SJSA1 (cell line): ENCODE data around the gene C1S. TPM values are rescaled to one million over a fixed set of nuclear protein-coding genes. Genes with fewer than 3 reads are reported as not detected.

Experiments used
- DNase-seq, 2 experiments: peaks; one replicate each; pipeline ENCODE4 v3.0.0-alpha.2; 2015 to 2020; ENCODE audit warnings: low spot score in 2 of 2, low read depth in 1 of 2
- H3K27ac ChIP-seq: fragments of 250-450 bp; sonication (Bioruptor Pico); 2 replicates; pipeline ENCODE4 v1.5.1; 2020; ENCODE audit warnings: mild to moderate bottlenecking, moderate library complexity
- H3K27me3 ChIP-seq: fragments of 250-450 bp; sonication (Bioruptor Pico); replicated peaks from 2 replicates; pipeline ENCODE4 v1.5.1; 2020; ENCODE audit warnings: mild to moderate bottlenecking, moderate library complexity
- H3K36me3 ChIP-seq: fragments of 250-450 bp; sonication (Bioruptor Pico); 2 replicates; pipeline ENCODE4 v1.5.1; 2020; ENCODE audit warnings: mild to moderate bottlenecking
- H3K4me1 ChIP-seq: fragments of 250-450 bp; sonication (Bioruptor Pico); replicated peaks from 2 replicates; pipeline ENCODE4 v1.6.1; 2021; ENCODE audit warnings: mild to moderate bottlenecking
- H3K4me3 ChIP-seq: fragments of 250-450 bp; sonication (Bioruptor Pico); 2 replicates; pipeline ENCODE4 v1.5.1; 2020; ENCODE audit warnings: mild to moderate bottlenecking
- H3K9me3 ChIP-seq: fragments of 250-450 bp; sonication (Bioruptor Pico); replicated peaks from 2 replicates; pipeline ENCODE4 v1.5.1; 2020; ENCODE audit warnings: mild to moderate bottlenecking
- total RNA-seq: library from RNA; depleted of rRNA; stranded (reverse); fragments of >200 nt; shearing (Covaris generic); gene quantifications from 2 replicates; pipeline ENCODE4 v1.2.3, GENCODE V29; 2014

Gene C1S
- total RNA-seq, 1 experiment from 2014 or later = 35.0 TPM

DNA sequence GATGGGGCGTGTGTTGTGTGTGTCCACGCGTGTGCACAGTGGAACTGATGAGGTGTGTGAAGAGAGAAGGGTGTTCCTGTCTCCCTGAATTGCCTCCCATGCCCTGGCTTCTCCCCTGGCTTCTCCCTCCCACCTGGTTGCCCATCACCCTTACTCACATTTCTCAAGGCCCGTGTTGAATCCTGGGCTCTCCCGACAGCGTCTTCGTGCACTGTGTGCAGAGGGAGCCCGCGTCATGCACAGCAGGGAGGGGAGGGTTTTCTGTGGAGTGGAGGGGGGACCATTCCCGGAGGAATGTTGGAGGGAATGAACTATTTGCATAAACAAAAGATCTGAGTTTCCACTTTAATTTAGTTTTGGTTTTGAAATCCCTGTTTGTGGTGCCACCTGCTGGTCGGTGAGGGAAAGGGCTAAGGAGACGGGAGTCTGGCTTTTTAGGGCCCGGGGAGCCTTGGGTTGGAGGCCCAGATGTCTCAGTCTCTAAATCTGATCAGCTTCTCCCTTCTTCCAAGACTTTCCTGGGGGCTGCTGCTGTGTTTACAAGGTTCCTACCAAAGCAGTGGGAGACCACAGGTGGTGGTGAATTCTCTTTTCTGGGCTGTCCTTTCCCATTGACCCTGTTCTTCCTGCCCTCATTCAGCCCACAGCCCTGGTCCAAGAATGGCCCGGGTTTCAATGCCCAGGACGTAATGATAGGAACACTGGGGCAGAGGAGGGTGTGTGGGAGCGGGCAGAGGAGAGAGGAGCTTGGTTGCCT, 31.9 kb downstream of the C1S start, which contains the start of gene C1R:
TSS of gene C1R (minus strand) at position 217 of the 757 bp plus-strand sequence. CDS start at position 160, 57 bp downstream.
- Histone ChIP-seq H3K36me3 (0 out of 2 replicates have a peak, but pooled peaks cover 5% of the 10 kb centered on the region), H3K4me3 (peak within 1 kb of the TSS; percentile 32), H3K27me3 (no peaks in the 10 kb centered on the region), H3K4me1 (peaks cover 13% of the 10 kb centered on the region), H3K9me3 (no peaks in the 10 kb centered on the region), H3K27ac (0 out of 2 replicates have a peak within 1 kb of the TSS, but pooled peaks have one; percentile 1)
- peak; percentile 87 to 89 for DNase-seq

GRCh38 chr12:7092986-7093460, 32.5 kb downstream of the C1S start:
- Histone ChIP-seq H3K27me3 (no peaks in the 10 kb centered on the region), H3K27ac (no peak overlapping the region), H3K9me3 (no peaks in the 10 kb centered on the region), H3K36me3 (0 out of 2 replicates have a peak, but pooled peaks cover 5% of the 10 kb centered on the region), H3K4me3 (no peak overlapping the region), H3K4me1 (peaks cover 13% of the 10 kb centered on the region)
- no peak for DNase-seq

- H3K27me3 ChIP-seq = no peaks in the 10 kb centered on the region
- H3K27ac ChIP-seq = no peak overlapping the region
- no peaks in the 10 kb centered on the region for H3K9me3 ChIP-seq
- no peak overlapping the region for H3K4me3 ChIP-seq
- H3K36me3 ChIP-seq = 0 out of 2 replicates have a peak, but pooled peaks cover 5% of the 10 kb centered on the region
- DNase-seq = no peak
- H3K4me1 ChIP-seq = peaks cover 13% of the 10 kb centered on the region
Measured at GRCh38 chr12:7093486-7093885, 33.0 kb downstream of the C1S start.

DNA sequence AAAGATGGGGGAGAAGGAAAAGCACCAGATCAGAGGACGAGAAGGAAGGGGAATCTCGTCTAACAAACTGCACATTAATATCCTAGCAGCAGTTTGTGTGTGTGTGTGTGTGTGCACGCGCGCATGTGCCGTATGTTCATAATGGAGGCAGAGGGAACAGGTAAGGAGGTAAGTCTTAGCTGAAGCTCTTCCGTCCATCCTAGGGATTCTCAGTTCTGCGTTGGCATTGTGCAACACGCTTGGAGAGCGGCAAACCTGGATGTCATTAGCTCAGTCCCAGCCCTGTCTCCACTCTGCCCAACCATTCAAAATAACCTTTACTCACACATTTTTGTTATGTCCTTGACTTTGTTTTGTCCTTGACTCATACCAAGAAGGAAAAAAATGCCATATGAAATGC, 33.4 kb downstream of the C1S start:
- no peak overlapping the region for H3K27ac ChIP-seq
- H3K27me3 ChIP-seq = no peaks in the 10 kb centered on the region
- no peak overlapping the region for H3K4me3 ChIP-seq
- DNase-seq = no peak
- H3K4me1 ChIP-seq = peaks cover 13% of the 10 kb centered on the region
- 0 out of 2 replicates have a peak, but pooled peaks cover 5% of the 10 kb centered on the region for H3K36me3 ChIP-seq
- H3K9me3 ChIP-seq = no peaks in the 10 kb centered on the region

DNA sequence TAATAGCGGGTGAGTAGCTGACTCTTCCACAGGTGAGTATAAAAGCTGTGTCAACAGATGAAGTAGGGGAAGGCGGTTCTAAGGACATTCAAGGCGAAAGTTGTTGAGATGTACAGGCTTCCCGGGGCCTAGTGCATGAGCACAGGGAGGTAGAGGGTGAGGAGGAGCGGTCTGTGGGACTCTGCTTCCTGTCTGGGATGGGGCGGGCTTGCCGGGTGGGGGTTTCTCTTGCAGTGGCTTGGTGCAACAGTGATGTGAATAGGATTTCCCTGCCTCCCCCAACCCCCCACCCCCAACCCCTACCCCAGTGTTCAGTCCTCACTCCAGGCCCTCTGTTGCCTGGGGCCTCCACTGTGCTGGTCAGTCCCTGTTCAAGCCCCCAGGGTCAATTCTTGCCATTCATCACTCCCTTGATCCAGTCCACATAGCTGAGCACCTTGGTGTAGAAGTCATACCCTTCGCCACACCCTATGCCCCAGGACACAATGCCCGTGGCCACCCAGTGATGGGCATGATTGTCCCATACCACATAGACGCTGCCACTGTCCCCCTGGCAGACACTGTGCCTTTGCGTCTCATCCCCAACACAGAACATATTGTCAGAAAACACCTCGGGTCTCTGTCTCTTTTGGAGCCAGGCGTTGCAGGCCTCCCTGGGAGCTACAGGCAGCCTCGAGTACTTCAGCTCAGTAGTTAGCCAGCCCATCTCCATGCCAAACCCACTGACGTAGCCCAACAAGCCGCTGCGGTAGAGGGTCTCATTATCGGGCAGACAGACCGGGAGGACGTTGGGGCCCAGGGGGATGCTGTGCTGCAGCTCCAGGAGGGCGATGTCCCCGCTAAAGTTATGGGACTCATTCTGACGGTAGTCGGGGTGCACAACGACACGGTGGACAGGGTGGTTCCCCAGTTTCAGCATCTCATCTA, 35.8 kb downstream of the C1S start:
- Histone ChIP-seq H3K36me3 (no peaks in the 10 kb centered on the region), H3K4me1 (peaks cover 13% of the 10 kb centered on the region), H3K9me3 (no peaks in the 10 kb centered on the region), H3K4me3 (no peak overlapping the region), H3K27ac (no peak overlapping the region), H3K27me3 (no peaks in the 10 kb centered on the region)
- DNase-seq = no peak

GRCh38 chr12:7096979-7097378, 36.5 kb downstream of the C1S start:
- Histone ChIP-seq H3K27ac (no peak overlapping the region), H3K36me3 (no peaks in the 10 kb centered on the region), H3K27me3 (no peaks in the 10 kb centered on the region), H3K4me3 (no peak overlapping the region), H3K9me3 (no peaks in the 10 kb centered on the region), H3K4me1 (peaks cover 7% of the 10 kb centered on the region)
- DNase-seq = no peak

DNA sequence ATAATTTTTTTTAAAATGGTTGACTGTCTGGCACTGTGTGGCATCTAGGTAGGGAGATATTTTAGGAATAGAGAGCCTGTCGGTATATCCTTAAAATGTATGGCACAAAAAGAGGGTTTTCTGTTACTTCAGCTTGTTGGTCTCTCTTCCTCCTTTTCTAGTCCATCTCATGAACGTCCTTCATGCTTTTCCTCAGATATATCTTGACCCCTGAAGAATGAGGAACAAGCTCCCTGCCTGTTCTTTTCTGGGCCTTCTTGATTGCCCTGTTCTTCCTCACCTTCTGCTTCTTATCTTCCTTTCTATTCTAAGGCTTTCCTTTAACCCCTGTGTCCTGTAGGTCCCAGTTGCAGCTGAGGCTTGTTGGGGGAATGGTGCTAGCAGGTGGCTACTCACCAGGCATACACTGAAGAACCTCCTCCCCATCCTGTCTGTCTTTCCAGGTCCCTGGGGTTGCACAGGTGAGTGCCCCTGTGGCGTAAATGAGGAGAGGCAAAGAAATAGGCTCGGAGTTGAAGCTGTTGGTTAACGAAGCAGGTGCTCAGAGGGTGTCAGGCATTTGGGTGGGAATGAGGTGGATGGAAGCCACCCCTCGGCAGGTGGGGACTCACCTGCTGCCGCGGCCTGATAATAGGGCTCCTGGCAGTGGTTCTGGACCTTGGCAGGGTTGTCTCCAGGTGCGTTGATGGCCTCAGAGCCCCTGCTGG, 38.9 kb downstream of the C1S start:
- H3K4me3 ChIP-seq = no peak overlapping the region
- H3K9me3 ChIP-seq = no peaks in the 10 kb centered on the region
- H3K36me3 ChIP-seq = no peaks in the 10 kb centered on the region
- no peaks in the 10 kb centered on the region for H3K27me3 ChIP-seq
- no peak for DNase-seq
- no peak overlapping the region for H3K27ac ChIP-seq
- no peaks in the 10 kb centered on the region for H3K4me1 ChIP-seq

- Histone ChIP-seq H3K4me3 (no peak overlapping the region), H3K36me3 (no peaks in the 10 kb centered on the region), H3K27ac (no peak overlapping the region), H3K27me3 (no peaks in the 10 kb centered on the region), H3K4me1 (no peaks in the 10 kb centered on the region), H3K9me3 (no peaks in the 10 kb centered on the region)
- no peak for DNase-seq
Measured at GRCh38 chr12:7100239-7100638, 39.7 kb downstream of the C1S start.

GRCh38 chr12:7101047-7101693, 40.7 kb downstream of the C1S start:
- Histone ChIP-seq H3K27me3 (no peaks in the 10 kb centered on the region), H3K9me3 (peaks cover 1% of the 10 kb centered on the region; the same call in 1 of the 2 replicates), H3K36me3 (no peaks in the 10 kb centered on the region), H3K4me1 (no peaks in the 10 kb centered on the region), H3K4me3 (no peak overlapping the region), H3K27ac (no peak overlapping the region)
- DNase-seq = no peak

GRCh38 chr12:7101694-7102131, 41.2 kb downstream of the C1S start:
- H3K9me3 ChIP-seq = peaks cover 3% of the 10 kb centered on the region; the same call in 1 of the 2 replicates
- H3K27me3 ChIP-seq = no peaks in the 10 kb centered on the region
- no peak overlapping the region for H3K27ac ChIP-seq
- no peak overlapping the region for H3K4me3 ChIP-seq
- H3K36me3 ChIP-seq = no peaks in the 10 kb centered on the region
- no peak for DNase-seq
- H3K4me1 ChIP-seq = no peaks in the 10 kb centered on the region

DNA sequence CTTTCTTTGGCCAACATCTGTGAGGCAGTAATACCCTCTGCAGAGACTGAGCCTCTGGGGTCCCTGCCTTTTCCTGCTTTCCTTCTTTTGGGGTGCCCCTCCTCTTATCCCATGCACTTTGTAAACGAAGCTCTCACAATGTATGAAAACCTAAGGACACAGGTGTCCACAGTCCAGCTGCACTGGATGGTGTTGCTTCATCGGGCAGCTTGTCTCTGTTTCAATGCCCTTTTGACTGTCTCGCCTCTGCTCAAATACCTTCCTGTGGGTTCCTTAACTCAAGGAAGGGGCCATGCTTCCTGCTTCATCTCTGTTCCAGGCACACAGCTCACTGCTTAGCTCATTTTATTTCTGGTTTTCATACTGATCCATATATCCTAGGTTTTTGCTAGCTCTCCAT, 42.1 kb downstream of the C1S start:
- H3K4me3 ChIP-seq = no peak overlapping the region
- DNase-seq = no peak
- H3K27me3 ChIP-seq = no peaks in the 10 kb centered on the region
- H3K9me3 ChIP-seq = peaks cover 3% of the 10 kb centered on the region; the same call in 1 of the 2 replicates
- H3K4me1 ChIP-seq = no peaks in the 10 kb centered on the region
- H3K27ac ChIP-seq = no peak overlapping the region
- H3K36me3 ChIP-seq = no peaks in the 10 kb centered on the region

DNA sequence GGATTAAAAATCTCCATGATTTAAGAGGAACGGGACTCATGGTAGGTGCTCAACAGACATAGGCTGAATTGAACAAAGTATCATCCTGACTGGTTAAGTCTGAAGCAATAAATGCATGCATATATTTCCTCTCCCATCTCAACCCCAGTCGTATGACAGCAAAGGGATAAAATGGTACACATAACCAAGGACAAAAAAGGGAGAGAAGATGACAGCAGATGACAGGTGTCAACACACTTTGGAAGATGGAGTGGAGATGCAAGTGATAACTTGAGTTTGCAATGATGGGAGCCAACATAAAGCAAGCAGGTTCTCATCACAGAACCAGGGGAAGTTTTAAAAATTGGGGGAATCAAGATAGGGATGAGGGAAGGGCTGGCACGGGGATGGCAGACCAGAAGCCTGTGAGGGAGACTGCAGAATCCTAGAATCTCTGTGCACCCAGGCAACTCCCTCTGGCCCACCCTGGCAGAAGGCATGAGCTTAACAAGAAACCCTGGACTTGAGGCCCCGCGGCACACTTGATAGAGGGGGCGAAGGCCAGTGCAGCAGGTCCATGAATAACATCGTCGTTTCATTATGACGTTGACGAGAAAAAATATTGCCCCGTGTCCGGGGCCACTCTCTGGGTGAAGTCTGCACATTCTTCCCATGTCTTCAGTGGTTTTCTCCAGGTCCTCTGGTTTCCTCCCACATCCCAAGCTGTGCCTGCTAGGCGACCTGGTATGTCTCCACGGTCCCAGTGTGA, 43.5 kb downstream of the C1S start:
- DNase-seq = no peak
- Histone ChIP-seq H3K27ac (no peak overlapping the region), H3K4me1 (peaks cover 10% of the 10 kb centered on the region), H3K27me3 (no peaks in the 10 kb centered on the region), H3K9me3 (peaks cover 3% of the 10 kb centered on the region; the same call in 1 of the 2 replicates), H3K36me3 (no peaks in the 10 kb centered on the region), H3K4me3 (no peak overlapping the region)
